ENCODE results near the gene IFI30. TPM values are rescaled to one million over a fixed set of nuclear protein-coding genes. Genes with fewer than 3 reads are reported as not detected.
A peak's percentile ranks its signal among the peaks of the same experiment; 100 is the strongest.

The IFI30 gene
- total and polyA plus RNA-seq, 3 experiments from 2014 or later = 10.9 to 34.5 (median 33.3) TPM

DNA sequence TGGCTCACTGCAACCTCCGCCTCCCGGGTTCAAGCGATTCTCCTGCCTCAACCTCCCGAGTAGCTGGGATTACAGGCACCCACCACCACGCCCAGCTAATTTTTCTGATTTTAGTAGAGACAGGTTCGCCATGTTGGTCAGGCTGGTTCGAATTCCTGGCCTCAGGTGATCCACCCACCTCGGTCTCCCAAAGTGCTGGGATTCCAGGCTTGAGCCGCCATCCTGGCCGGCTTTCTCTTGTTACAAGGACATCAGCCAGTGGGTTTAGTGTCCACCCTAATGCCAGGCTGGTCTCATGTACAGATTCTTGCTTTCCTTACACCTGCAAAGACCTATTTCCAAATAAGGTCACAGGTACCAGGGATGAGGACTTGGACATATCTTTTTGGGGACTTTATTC lies 13.8 kb upstream of the IFI30 start:
- no peaks in the 10 kb centered on the region for H3K27me3 Mint-ChIP-seq

GRCh38 chr19:18160493-18160970 lies 13.1 kb upstream of the IFI30 start:
- Mint-ChIP-seq H3K27me3 (no peaks in the 10 kb centered on the region), H3K4me3 (peak overlapping the region; percentile 23 to 86 (median 57)), H3K36me3 (peaks cover under 1 to 22% (median under 1%) of the 10 kb centered on the region in 3 donors), H3K9me3 (no peaks in the 10 kb centered on the region), H3K4me1 (peaks cover 8 to 19% (median 9%) of the 10 kb centered on the region in 3 donors), H3K27ac (peak overlapping the region in 5 of 8 donors; percentile 6 to 70 (median 59))
- ChIA-PET CTCF (interaction anchor here (0.7 to 3.1 kb wide), 17 partner anchors 9 to 162 kb away, joined by 3 to 28 read pairs (median 3); partner anchors contain the start of genes IFI30, LSM4 and PIK3R2), POLR2A (interaction anchor here (0.5 to 1.8 kb wide), 4 partner anchors 9 to 914 kb away, joined by 3 to 10 read pairs (median 3); no protein-coding TSS in a partner anchor)
- peak overlapping the region; percentile 61 for H3K27ac ChIP-seq (ENCODE audit: low read depth, low read length)
- peaks cover 11% of the 10 kb centered on the region for H3K36me3 ChIP-seq (ENCODE audit: insufficient read depth, low read length)
- H3K9me3 ChIP-seq (ENCODE audit: low read length) = no peaks in the 10 kb centered on the region
- H3K4me3 ChIP-seq (ENCODE audit: low read length) = no peak overlapping the region
- H3K27me3 ChIP-seq (ENCODE audit: insufficient read depth, low read length, poor library complexity, severe bottlenecking) = no peaks in the 10 kb centered on the region
- H3K4me1 ChIP-seq (ENCODE audit: insufficient read depth, low read length) = peaks cover 13% of the 10 kb centered on the region
- no peak for DNase-seq

More for the DNA sequence above, 13.8 kb upstream of the IFI30 start:
- Mint-ChIP-seq H3K9me3 (no peaks in the 10 kb centered on the region), H3K36me3 (peaks cover 0 to 23% (median 0%) of the 10 kb centered on the region in 3 donors), H3K4me3 (peak overlapping the region in 1 of 7 donors; percentile 78), H3K4me1 (peaks cover 9 to 19% (median 10%) of the 10 kb centered on the region in 3 donors), H3K27ac (peak overlapping the region in 1 of 8 donors; percentile 10)
- Histone ChIP-seq H3K27me3 (ENCODE audit: insufficient read depth, low read length, poor library complexity, severe bottlenecking) (no peaks in the 10 kb centered on the region), H3K36me3 (ENCODE audit: insufficient read depth, low read length) (peaks cover 9% of the 10 kb centered on the region), H3K4me3 (ENCODE audit: low read length) (no peak overlapping the region), H3K9me3 (ENCODE audit: low read length) (no peaks in the 10 kb centered on the region), H3K4me1 (ENCODE audit: insufficient read depth, low read length) (peaks cover 13% of the 10 kb centered on the region), H3K27ac (ENCODE audit: low read depth, low read length) (no peak overlapping the region)
- CTCF ChIA-PET = interaction anchor here (0.9 to 3.1 kb wide), 10 partner anchors 8 to 101 kb away, joined by 3 to 28 read pairs (median 4); partner anchors contain the start of genes IFI30 and PIK3R2
- DNase-seq = no peak
- POLR2A ChIA-PET = interaction anchor here (0.7 to 1.8 kb wide), 2 partner anchors 8 to 915 kb away, joined by 3 to 10 read pairs; no protein-coding TSS in a partner anchor

DNA sequence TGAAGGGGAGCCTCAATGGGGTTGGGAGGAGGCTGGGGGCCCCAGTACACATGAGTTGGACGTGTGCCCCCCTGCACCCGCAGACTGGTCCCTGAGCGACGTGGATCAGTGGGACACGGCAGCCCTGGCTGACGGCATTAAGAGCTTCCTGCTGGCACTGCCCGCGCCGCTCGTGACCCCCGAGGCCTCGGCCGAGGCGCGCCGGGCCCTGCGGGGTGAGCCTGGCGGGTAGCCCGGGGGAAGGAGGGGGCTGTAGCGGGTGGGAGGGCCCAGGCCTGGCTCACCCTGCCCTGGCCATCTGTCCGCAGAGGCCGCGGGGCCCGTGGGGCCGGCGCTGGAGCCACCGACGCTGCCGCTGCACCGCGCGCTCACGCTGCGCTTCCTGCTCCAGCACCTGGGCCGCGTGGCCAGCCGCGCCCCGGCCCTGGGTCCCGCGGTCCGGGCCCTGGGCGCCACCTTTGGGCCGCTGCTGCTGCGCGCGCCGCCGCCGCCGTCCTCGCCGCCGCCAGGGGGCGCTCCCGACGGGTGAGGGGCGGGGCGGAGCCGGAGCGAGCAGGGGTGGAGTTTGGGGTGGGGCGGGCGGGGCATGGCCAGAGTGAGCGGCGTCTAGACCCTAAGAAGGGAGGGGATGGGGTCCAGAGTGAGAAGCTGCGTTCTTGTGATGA lies 12.5 kb upstream of the IFI30 start:
- Mint-ChIP-seq H3K36me3 (peaks cover 6 to 27% (median 7%) of the 10 kb centered on the region in 3 donors), H3K4me1 (peaks cover 8 to 19% (median 9%) of the 10 kb centered on the region in 3 donors), H3K9me3 (no peaks in the 10 kb centered on the region), H3K4me3 (peak overlapping the region in 6 of 7 donors; percentile 24 to 60 (median 44)), H3K27ac (peak overlapping the region in 2 of 8 donors; percentile 22 to 88), H3K27me3 (no peaks in the 10 kb centered on the region)
- POLR2A ChIA-PET = interaction anchor here (0.5 to 1.8 kb wide), 3 partner anchors 9 to 59 kb away, joined by 3 to 10 read pairs (median 3); no protein-coding TSS in a partner anchor
- CTCF ChIA-PET = interaction anchor here (0.7 to 3.1 kb wide), 19 partner anchors 9 to 162 kb away, joined by 3 to 28 read pairs (median 3); partner anchors contain the start of genes IFI30, LSM4 and PIK3R2
- Histone ChIP-seq H3K4me3 (ENCODE audit: low read length) (no peak overlapping the region), H3K4me1 (ENCODE audit: insufficient read depth, low read length) (peaks cover 13% of the 10 kb centered on the region), H3K27ac (ENCODE audit: low read depth, low read length) (peak overlapping the region; percentile 61), H3K9me3 (ENCODE audit: low read length) (no peaks in the 10 kb centered on the region), H3K36me3 (ENCODE audit: insufficient read depth, low read length) (peaks cover 12% of the 10 kb centered on the region), H3K27me3 (ENCODE audit: insufficient read depth, low read length, poor library complexity, severe bottlenecking) (no peaks in the 10 kb centered on the region)
- DNase-seq = peak; percentile 77 to 84 (median 80)

GRCh38 chr19:18161636-18162002 lies 12.0 kb upstream of the IFI30 start:
- H3K9me3 Mint-ChIP-seq = no peaks in the 10 kb centered on the region
- DNase-seq = no peak
- peaks cover 12% of the 10 kb centered on the region for H3K36me3 ChIP-seq (ENCODE audit: insufficient read depth, low read length)
- peaks cover 7 to 26% (median 7%) of the 10 kb centered on the region in 3 donors for H3K36me3 Mint-ChIP-seq
- peaks cover 5 to 14% (median 5%) of the 10 kb centered on the region in 3 donors for H3K4me1 Mint-ChIP-seq
- no peaks in the 10 kb centered on the region for H3K9me3 ChIP-seq (ENCODE audit: low read length)
- H3K27ac ChIP-seq (ENCODE audit: low read depth, low read length) = no peak overlapping the region
- H3K4me3 Mint-ChIP-seq = peak overlapping the region in 3 of 7 donors; percentile 15 to 45 (median 42)
- H3K4me1 ChIP-seq (ENCODE audit: insufficient read depth, low read length) = peaks cover 13% of the 10 kb centered on the region
- ChIA-PET POLR2A (no interaction called here), CTCF (interaction anchor here (0.7 to 3.1 kb wide), 11 partner anchors 9 to 118 kb away, joined by 3 to 28 read pairs (median 3); partner anchors contain the start of gene PIK3R2)
- H3K27me3 ChIP-seq (ENCODE audit: insufficient read depth, low read length, poor library complexity, severe bottlenecking) = no peaks in the 10 kb centered on the region
- peak overlapping the region in 5 of 8 donors; percentile 9 to 88 (median 23) for H3K27ac Mint-ChIP-seq
- no peak overlapping the region for H3K4me3 ChIP-seq (ENCODE audit: low read length)
- H3K27me3 Mint-ChIP-seq = no peaks in the 10 kb centered on the region

GRCh38 chr19:18164072-18164471 lies 9.5 kb upstream of the IFI30 start:
- Histone ChIP-seq H3K27ac (ENCODE audit: low read depth, low read length) (no peak overlapping the region), H3K9me3 (ENCODE audit: low read length) (no peaks in the 10 kb centered on the region), H3K4me1 (ENCODE audit: insufficient read depth, low read length) (peaks cover 13% of the 10 kb centered on the region), H3K36me3 (ENCODE audit: insufficient read depth, low read length) (peaks cover 12% of the 10 kb centered on the region), H3K27me3 (ENCODE audit: insufficient read depth, low read length, poor library complexity, severe bottlenecking) (no peaks in the 10 kb centered on the region), H3K4me3 (ENCODE audit: low read length) (no peak overlapping the region)
- no peak for DNase-seq
- H3K36me3 Mint-ChIP-seq = peaks cover 7 to 40% (median 9%) of the 10 kb centered on the region in 3 donors
- no peaks in the 10 kb centered on the region for H3K9me3 Mint-ChIP-seq
- H3K27ac Mint-ChIP-seq = no peak overlapping the region
- ChIA-PET CTCF (interaction anchor here (0.9 to 1.8 kb wide), 5 partner anchors 12 to 160 kb away, joined by 3 to 5 read pairs (median 4); no protein-coding TSS in a partner anchor), POLR2A (interaction anchor here (0.9 kb wide), 1 partner anchor 28 kb away, joined by 3 read pairs; no protein-coding TSS in a partner anchor)
- H3K4me1 Mint-ChIP-seq = peaks cover 5 to 17% (median 8%) of the 10 kb centered on the region in 3 donors
- H3K4me3 Mint-ChIP-seq = no peak overlapping the region
- no peaks in the 10 kb centered on the region for H3K27me3 Mint-ChIP-seq

- Histone ChIP-seq H3K36me3 (ENCODE audit: insufficient read depth, low read length) (peaks cover 12% of the 10 kb centered on the region), H3K27ac (ENCODE audit: low read depth, low read length) (no peak overlapping the region), H3K4me3 (ENCODE audit: low read length) (no peak overlapping the region), H3K4me1 (ENCODE audit: insufficient read depth, low read length) (peaks cover 7% of the 10 kb centered on the region), H3K9me3 (ENCODE audit: low read length) (no peaks in the 10 kb centered on the region), H3K27me3 (ENCODE audit: insufficient read depth, low read length, poor library complexity, severe bottlenecking) (no peaks in the 10 kb centered on the region)
- H3K4me1 Mint-ChIP-seq = peaks cover 0 to 8% (median 5%) of the 10 kb centered on the region in 3 donors
- H3K9me3 Mint-ChIP-seq = no peaks in the 10 kb centered on the region
- POLR2A ChIA-PET = interaction anchor here (0.6 to 0.7 kb wide), 2 partner anchors 79 to 1842 kb away, joined by 4 to 11 read pairs; no protein-coding TSS in a partner anchor
- no peaks in the 10 kb centered on the region for H3K27me3 Mint-ChIP-seq
- no peak for DNase-seq
- H3K4me3 Mint-ChIP-seq = no peak overlapping the region
- H3K36me3 Mint-ChIP-seq = peaks cover 7 to 42% (median 9%) of the 10 kb centered on the region in 3 donors
- no peak overlapping the region for H3K27ac Mint-ChIP-seq
- CTCF ChIA-PET = interaction anchor here (2.1 kb wide), 1 partner anchor 86 kb away, joined by 8 read pairs; no protein-coding TSS in a partner anchor
Observed at GRCh38 chr19:18165794-18166544, 7.6 kb upstream of the IFI30 start.

GRCh38 chr19:18167011-18167410 lies 6.6 kb upstream of the IFI30 start:
- POLR2A ChIA-PET = no interaction called here
- H3K27me3 ChIP-seq (ENCODE audit: insufficient read depth, low read length, poor library complexity, severe bottlenecking) = no peaks in the 10 kb centered on the region
- H3K4me1 ChIP-seq (ENCODE audit: insufficient read depth, low read length) = peaks cover under 1% of the 10 kb centered on the region
- no peaks in the 10 kb centered on the region for H3K9me3 ChIP-seq (ENCODE audit: low read length)
- CTCF ChIA-PET = interaction anchor here (1.2 to 2.1 kb wide), 3 partner anchors 57 to 85 kb away, joined by 4 to 8 read pairs (median 7); no protein-coding TSS in a partner anchor
- no peak overlapping the region for H3K27ac ChIP-seq (ENCODE audit: low read depth, low read length)
- Mint-ChIP-seq H3K27ac (no peak overlapping the region), H3K27me3 (no peaks in the 10 kb centered on the region), H3K4me1 (peaks cover 0 to 5% (median 4%) of the 10 kb centered on the region in 3 donors), H3K4me3 (no peak overlapping the region), H3K9me3 (no peaks in the 10 kb centered on the region), H3K36me3 (peaks cover 7 to 42% (median 9%) of the 10 kb centered on the region in 3 donors)
- no peak overlapping the region for H3K4me3 ChIP-seq (ENCODE audit: low read length)
- peaks cover 12% of the 10 kb centered on the region for H3K36me3 ChIP-seq (ENCODE audit: insufficient read depth, low read length)
- DNase-seq = no peak

Data from CD8-positive, alpha-beta memory T cell (primary cell).